Activated T-cell treated with anti-CD3 and anti-CD28 coated beads for 1 hour (primary cell): ENCODE data around the gene CXCL6.

Source experiments
- DNase-seq: peaks from one replicate; pipeline ENCODE4 v3.0.0-alpha.2; 2020; ENCODE audit warnings: low read depth

CXCL6 gene

GRCh38 chr4:73836373-73837279 is at the start of gene CXCL6:
TSS of gene CXCL6 (plus strand) at chr4:73836678. CDS start at chr4:73836751, 73 bp downstream.
- DNase-seq: no peak

- no peak for DNase-seq
Measured at GRCh38 chr4:73788411-73788810, 48.1 kb upstream of the CXCL6 start.

- no peak for DNase-seq
Measured at GRCh38 chr4:73798842-73799241, 37.6 kb upstream of the CXCL6 start.

GRCh38 chr4:73800206-73800605 is 36.3 kb upstream of the CXCL6 start:
- no peak for DNase-seq

GRCh38 chr4:73801692-73802091 is 34.8 kb upstream of the CXCL6 start:
- no peak for DNase-seq

- no peak for DNase-seq
Measured at GRCh38 chr4:73803213-73803612, 33.3 kb upstream of the CXCL6 start.

- no peak for DNase-seq
Measured at GRCh38 chr4:73810191-73810590, 26.3 kb upstream of the CXCL6 start.

- DNase-seq: no peak
Measured at GRCh38 chr4:73811841-73812240, 24.6 kb upstream of the CXCL6 start.

GRCh38 chr4:73814679-73815078 is 21.8 kb upstream of the CXCL6 start:
- DNase-seq: no peak

GRCh38 chr4:73815145-73815544 is 21.3 kb upstream of the CXCL6 start:
- DNase-seq: no peak

GRCh38 chr4:73816814-73817213 is 19.7 kb upstream of the CXCL6 start:
- no peak for DNase-seq

- DNase-seq: no peak
Measured at GRCh38 chr4:73817341-73817740, 19.1 kb upstream of the CXCL6 start.

GRCh38 chr4:73821325-73821724 is 15.2 kb upstream of the CXCL6 start:
- no peak for DNase-seq

- no peak for DNase-seq
Measured at GRCh38 chr4:73822389-73822788, 14.1 kb upstream of the CXCL6 start.

- no peak for DNase-seq
Measured at GRCh38 chr4:73822812-73823504, 13.5 kb upstream of the CXCL6 start.

GRCh38 chr4:73823760-73824159 is 12.7 kb upstream of the CXCL6 start:
- DNase-seq: no peak

- no peak for DNase-seq
Measured at GRCh38 chr4:73828956-73829355, 7.5 kb upstream of the CXCL6 start.

GRCh38 chr4:73831569-73831968 is 4.9 kb upstream of the CXCL6 start:
- DNase-seq: no peak

GRCh38 chr4:73832651-73833237 is 3.7 kb upstream of the CXCL6 start:
- DNase-seq: no peak

- no peak for DNase-seq
Measured at GRCh38 chr4:73839071-73839470, 2.6 kb downstream of the CXCL6 start.

- no peak for DNase-seq
Measured at GRCh38 chr4:73839715-73840114, 3.2 kb downstream of the CXCL6 start.

- no peak for DNase-seq
Measured at GRCh38 chr4:73841243-73841925, 4.9 kb downstream of the CXCL6 start.
